GM18505 (cell line): ENCODE results near the gene ZP3.
"Not testable (repeated sequence)": the region's sequence is repeated elsewhere in the genome, so short reads cannot be mapped to it uniquely, and the experiment has no call there.

Experiments
- ATAC-seq: cut with Tn5 transposase; IDR thresholded peaks from one replicate; pipeline ENCODE4 v1.9.1; 2021; ENCODE audit not compliant: unreplicated experiment
- POLR2A ChIP-seq: IDR thresholded peaks from 4 replicates; pipeline ENCODE4 v1.6.1; 2011; ENCODE audit warnings: borderline replicate concordance; ENCODE audit not compliant: insufficient read depth, insufficient read length; ENCODE audit errors: extremely low read depth

ZP3 gene

GRCh38 chr7:76395965-76396726 is 28.6 kb upstream of the ZP3 start:
- no peak for ATAC-seq

GRCh38 chr7:76396864-76397263 is 27.9 kb upstream of the ZP3 start:
- ATAC-seq: no peak
- no peak for TF ChIP-seq POLR2A

More at GRCh38 chr7:76395965-76396726, 28.6 kb upstream of the ZP3 start:
- no peak for TF ChIP-seq POLR2A

GRCh38 chr7:76397409-76398183 is 27.2 kb upstream of the ZP3 start:
- ATAC-seq: peak; percentile 28
- peak; percentile 50 for TF ChIP-seq POLR2A

GRCh38 chr7:76400248-76400647 is 24.5 kb upstream of the ZP3 start:
- no peak for TF ChIP-seq POLR2A
- ATAC-seq: no peak

GRCh38 chr7:76403097-76403496 is 21.7 kb upstream of the ZP3 start:
- ATAC-seq: not testable (repeated sequence)

GRCh38 chr7:76403780-76404494 is 20.8 kb upstream of the ZP3 start:
- no peak for ATAC-seq
- TF ChIP-seq POLR2A: no peak

GRCh38 chr7:76405738-76406137 is 19.0 kb upstream of the ZP3 start:
- no peak for ATAC-seq
- no peak for TF ChIP-seq POLR2A

GRCh38 chr7:76407718-76408117 is 17.0 kb upstream of the ZP3 start:
- ATAC-seq: no peak
- no peak for TF ChIP-seq POLR2A

- no peak for TF ChIP-seq POLR2A
- ATAC-seq: no peak
These were observed 16.6 kb upstream of the ZP3 start for GRCh38 chr7:76408121-76408560.

GRCh38 chr7:76409537-76409936 is 15.2 kb upstream of the ZP3 start, which contains the start of gene SSC4D:
Gene SSC4D (minus strand): TSS chr7:76409697. CDS start chr7:76404439, 5,258 bp downstream.
- TF ChIP-seq POLR2A: no peak
- ATAC-seq: no peak

GRCh38 chr7:76411626-76412025 is 13.1 kb upstream of the ZP3 start:
- no peak for TF ChIP-seq POLR2A
- no peak for ATAC-seq

- no peak for TF ChIP-seq POLR2A
- ATAC-seq: no peak
These were observed 12.5 kb upstream of the ZP3 start for GRCh38 chr7:76412249-76412648.

- ATAC-seq: not testable (repeated sequence)
These were observed 7.0 kb upstream of the ZP3 start for GRCh38 chr7:76417654-76418310.

- ATAC-seq: not testable (repeated sequence)
These were observed 3.7 kb upstream of the ZP3 start for GRCh38 chr7:76421097-76421496.
